GM18498 (cell line): ENCODE measurements around the gene SDC1.
A peak's percentile ranks its signal among the peaks of the same experiment; 100 is the strongest.

Experiments
- ATAC-seq: cut with Tn5 transposase; IDR thresholded peaks from one replicate; pipeline ENCODE4 v1.9.1; 2021; ENCODE audit warnings: mild to moderate bottlenecking, moderate library complexity; ENCODE audit not compliant: unreplicated experiment

Gene SDC1

GRCh38 chr2:20215183-20216040 lies 9.5 kb downstream of the SDC1 start:
- ATAC-seq = no peak

- ATAC-seq = no peak
These were observed 10.3 kb downstream of the SDC1 start for GRCh38 chr2:20214566-20215182.

DNA sequence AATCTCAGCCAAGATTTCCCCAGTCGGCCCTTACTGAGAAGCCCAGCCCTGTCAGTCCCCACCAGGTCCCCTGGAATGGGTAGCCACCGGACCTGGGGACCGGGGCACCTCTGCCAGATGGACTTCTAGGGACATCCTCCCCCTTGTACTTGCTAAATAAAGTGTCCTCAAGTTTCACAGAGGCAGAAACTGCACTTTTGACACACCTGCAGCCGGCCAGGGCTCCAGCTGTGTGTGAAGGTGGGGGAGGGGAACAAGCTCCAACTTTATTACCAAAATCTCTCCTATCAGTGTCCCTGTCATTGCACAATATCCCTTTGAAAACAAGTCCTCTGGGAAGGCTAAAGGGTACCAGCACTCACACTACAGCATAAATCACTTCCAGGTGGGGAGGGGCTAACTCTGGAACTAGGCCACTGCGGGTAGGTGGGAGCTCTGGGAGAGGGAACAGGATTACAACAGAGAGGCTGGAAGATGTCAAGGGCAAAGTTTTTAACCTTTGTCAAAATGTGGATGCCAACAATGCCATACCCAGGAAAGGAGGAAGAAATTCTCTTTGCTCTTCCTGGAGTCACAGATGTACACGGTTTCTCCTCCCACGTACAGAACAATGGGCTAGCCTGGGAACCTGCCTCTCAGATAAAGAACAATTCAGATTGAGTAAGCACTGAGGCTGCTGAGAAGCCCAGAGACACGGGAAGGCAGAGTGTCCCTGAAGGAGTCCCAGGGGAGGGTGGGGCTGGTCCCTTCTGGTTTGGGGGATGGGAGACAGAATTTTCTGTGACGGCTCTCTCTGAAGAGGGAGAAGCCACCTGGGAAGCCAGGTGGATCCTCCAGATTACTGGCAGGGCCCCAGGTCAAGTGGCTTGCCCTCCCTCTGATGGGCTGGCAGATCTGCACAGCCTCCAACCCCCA lies 11.0 kb downstream of the SDC1 start:
- ATAC-seq = no peak

- ATAC-seq = no peak
These were observed 11.9 kb downstream of the SDC1 start for GRCh38 chr2:20212871-20213503.

DNA sequence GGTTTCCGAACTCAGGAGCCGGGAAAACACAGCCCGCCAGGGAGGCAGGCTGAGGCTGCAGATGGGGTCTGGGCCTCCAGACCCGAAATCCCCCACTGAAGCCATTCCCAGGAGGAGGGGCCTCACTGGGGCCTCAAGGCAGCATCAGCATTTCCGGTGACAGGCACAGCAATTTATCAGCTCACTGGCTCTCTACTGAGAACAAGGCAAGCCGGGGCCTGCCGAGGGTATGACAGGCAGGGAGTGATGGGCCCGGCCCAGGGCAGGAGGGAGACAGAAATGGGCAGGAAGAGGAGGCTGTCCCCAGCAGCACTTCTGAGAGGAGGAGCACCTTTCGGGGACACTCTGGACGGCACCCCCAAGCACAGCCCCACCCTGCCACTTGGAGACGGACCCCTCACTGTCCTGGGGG lies 12.5 kb downstream of the SDC1 start:
- ATAC-seq = no peak

DNA sequence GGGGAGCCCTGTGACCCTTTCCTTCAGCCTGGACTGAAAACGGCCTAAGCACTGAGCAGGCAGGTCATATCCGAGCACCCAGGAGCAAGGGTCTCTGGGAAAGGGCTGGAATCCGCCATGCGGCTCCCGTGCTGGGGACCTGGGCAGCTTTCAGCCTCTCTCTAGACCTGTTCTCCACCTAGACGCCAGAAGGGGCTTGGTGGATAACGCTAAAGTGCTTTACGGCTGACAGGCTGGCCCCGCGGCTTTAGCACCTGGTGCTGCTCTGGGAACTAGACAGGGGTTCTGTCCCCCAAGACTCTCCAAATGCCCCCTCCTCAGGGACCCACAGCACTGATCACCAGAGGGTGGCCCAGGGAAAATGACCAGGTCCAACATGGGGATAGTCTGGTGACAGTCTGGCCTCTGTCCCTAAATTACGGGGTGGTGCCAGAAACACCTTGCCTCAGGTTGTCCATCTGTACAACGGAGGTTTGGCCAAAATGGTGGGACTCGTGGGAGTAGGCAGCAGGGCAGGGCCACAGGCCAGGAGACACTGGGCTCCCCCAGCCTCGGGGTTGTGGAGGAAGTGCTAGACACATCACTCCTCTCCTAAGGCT lies 13.0 kb downstream of the SDC1 start:
- ATAC-seq = no peak

DNA sequence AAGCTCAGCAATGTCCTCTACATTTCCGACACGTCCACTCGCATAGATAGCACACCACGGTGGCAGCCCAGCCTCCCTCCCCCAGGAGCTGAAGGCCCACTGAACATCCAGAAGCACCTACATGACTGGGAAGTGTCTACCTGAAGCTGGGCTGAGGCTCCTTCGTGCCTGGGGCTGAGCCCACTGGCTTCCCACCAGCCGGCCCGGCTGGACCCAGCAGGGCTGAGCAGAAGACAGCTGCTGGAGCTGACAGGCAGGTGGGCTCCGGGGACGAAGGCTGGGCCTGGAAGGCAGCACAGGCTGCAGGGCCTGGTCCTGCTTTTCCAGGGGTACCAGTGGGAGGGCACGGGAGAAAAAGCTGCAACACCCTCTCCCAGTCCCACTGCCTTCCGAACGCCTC lies 13.5 kb downstream of the SDC1 start:
- ATAC-seq = no peak

DNA sequence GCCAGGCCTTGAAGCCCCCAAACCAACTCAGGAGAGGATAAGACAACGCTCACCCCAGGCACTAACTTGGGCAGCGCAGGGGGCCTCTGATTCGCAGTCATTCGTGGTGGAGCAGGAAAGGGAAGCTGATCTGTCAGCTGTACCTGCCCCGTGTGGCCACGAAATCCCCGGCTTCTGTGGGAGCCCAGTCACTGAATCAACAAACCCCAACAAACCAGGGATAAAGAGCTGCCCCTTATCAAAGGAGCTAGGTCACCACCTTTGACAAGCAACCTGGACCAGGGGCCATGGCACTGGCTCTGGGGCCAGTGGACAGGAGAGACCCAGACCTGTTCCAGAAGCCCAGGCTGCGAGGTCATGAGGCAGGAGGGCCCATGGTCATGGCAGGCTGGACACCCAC lies 14.5 kb downstream of the SDC1 start:
- ATAC-seq = no peak

DNA sequence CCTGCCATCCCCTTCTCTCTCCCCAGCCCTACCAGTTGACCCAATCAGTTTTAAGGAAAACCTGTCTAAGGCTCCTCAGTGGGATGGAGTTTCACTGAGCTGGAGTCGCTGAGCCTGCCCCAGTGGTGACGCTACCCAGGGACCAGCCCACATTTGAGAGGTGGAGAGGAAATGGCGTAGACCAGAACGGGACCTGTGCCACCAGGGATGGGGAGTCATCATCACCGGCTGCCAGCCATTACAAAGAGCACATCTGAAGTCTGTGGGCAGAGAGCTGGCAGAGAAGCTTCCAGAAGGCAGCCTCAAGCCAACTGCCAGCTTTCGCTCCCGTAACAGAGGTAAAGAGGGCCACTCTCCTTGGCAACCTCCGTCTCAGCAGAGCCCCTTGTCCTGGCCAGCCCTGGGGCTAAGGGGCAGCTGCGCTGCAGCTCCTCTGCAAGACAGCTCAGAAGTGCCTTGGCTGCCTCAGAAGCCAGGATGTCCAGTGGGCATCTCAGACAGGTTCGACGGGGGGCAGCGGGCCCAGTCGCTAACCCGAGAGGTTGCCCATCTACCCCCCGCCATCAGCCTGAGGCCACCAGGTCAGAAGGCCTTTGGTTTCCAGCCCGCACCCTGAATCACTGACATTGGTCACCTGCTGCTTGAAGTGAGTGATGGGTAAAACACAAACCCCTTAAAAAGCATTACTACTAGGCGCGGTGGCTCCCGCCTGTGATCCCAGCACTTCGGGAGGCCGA lies 15.4 kb downstream of the SDC1 start:
- ATAC-seq = no peak

- ATAC-seq = no peak
These were observed 16.5 kb downstream of the SDC1 start for GRCh38 chr2:20208476-20208859.

DNA sequence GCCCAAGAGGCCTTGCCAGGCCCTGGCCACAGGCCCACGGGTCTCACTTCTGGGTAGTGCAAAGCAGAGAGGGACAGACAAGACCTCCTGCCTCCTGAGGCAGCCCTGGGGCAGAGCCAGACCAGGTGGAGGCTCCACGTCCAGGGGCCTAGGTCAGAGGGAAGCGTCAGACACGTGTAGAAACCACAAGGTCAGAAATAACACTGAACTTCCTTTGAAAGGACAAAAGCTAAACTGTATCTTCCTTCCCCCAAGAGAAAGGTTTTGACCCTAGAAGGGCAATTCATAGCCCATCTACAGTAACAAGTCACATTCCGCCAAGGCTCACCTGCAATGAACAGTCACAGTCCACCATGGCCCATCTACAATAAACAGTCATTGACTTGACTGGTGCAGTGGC lies 17.9 kb downstream of the SDC1 start:
- peak; percentile 45 for ATAC-seq

- no peak for ATAC-seq
These were observed 18.9 kb downstream of the SDC1 start for GRCh38 chr2:20205915-20206524.

DNA sequence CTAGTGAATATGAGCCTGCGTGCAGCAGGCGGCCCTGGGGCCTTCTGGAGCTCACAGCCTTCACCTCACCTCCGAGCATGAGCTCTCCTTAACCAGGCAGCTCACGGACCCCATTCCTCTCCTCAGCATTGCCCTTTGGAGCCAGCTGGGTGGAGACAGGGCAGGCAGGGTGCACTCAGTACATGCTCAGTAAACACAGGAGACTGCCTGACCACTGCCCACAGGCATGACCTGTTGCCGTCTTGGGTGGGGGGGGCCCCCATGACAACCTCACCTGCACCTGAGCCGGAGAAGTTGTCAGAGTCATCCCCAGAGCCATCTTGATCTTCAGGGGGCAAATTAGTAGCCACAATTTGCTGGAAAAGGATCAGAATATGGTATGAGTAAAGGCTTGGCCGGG lies 19.9 kb downstream of the SDC1 start:
- ATAC-seq = no peak

DNA sequence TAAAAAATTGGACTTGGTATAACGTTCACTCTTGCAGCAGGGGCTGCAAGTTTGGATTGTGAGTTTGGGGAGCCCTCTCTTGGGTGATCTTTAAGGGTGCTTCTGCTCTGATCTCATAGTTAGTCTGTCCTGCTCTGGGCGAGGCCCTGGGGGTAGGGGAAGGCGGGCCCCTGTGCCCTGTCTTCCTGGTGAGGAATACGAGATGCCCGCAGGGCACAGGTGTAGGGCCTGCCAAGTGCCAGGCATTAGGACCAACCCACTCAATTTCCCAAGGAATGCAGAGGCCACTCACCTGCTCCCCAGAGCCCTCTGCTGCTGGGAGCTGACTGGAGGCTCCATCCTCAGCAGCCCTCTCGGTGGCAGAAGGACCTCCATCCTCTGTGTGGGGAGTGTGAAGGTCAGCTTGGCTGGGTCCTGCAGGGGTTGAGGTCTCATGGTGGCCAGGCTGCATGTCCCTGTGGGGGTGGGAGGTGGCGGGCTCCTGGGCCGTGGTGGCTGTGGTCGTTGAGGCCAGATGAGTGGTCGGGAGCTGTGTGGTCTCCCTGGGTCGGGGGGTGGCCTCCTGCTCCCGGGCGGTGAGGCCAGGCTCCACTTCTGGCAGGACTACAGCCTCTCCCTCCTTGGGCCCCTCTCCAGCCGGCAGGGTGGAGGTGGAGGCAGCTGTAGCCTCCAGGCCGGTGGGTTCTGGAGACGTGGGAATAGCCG lies 21.3 kb downstream of the SDC1 start:
- ATAC-seq = no peak

DNA sequence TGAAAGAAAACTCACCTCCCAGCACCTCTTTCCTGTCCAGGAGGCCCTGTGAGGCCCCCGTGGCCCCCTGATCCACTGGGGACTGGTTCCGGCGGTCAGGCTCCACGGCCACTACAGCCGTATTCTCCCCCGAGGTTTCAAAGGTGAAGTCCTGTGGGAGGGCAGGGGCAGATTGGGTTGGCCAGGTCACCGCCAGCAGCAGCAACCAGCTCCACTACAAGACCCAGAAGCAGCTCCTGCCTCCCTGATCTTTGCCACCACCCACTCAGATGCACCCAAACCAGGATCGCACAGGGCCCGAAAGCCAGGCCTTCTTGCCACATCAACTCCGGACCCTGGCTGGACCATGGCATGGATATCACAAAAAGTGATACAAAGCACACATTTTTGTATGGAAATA lies 21.9 kb downstream of the SDC1 start:
- ATAC-seq = no peak

GRCh38 chr2:20201671-20202070 lies 23.3 kb downstream of the SDC1 start:
- ATAC-seq = no peak

DNA sequence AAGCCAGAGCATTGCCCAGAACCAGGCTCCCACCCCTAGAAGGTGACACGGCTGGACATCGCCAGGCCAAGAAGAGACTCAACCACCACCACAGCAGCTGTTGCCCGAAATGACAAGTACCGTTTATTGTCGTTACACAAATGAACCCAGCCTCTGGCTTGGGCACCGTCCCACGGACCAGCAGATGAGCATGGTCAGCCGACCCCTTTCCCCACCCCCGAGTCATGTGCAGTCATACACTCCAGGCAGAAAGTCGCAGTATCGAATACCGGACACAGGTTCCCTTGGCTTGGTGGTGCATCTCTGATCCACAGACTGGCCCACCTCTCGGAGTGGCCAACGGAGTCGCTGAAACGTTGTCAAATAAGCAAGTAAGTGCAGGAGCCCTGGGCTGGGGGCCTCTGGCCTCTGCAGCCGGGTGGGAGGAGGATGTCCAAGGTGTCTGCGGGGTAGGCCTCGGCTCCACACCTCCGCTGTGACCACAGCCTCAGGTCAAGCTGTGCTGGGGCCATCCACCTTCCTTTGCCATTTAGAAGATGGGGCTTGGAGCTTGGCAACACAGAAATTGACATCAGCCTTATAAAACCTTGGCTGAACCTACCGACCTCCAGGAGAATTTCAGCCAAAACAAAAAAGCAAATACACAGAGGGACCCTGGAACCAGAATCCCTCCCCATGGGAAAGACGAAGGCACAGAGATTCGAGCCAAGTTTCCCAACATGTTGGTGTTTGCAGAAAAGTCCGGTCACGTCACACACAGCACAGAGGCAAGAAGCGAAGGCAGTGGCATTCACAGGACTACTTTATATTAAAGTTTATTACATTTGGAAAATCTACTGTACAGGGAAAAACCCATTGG lies 24.0 kb downstream of the SDC1 start:
- no peak for ATAC-seq

- no peak for ATAC-seq
These were observed 25.2 kb downstream of the SDC1 start for GRCh38 chr2:20199633-20200270.
